ENCODE data around the gene HCFC1. TPM values are rescaled to one million over a fixed set of nuclear protein-coding genes. Genes with fewer than 3 reads are reported as not detected.

The HCFC1 gene
- total RNA-seq, 1 donor from 2014 or later = 84.0 TPM

DNA sequence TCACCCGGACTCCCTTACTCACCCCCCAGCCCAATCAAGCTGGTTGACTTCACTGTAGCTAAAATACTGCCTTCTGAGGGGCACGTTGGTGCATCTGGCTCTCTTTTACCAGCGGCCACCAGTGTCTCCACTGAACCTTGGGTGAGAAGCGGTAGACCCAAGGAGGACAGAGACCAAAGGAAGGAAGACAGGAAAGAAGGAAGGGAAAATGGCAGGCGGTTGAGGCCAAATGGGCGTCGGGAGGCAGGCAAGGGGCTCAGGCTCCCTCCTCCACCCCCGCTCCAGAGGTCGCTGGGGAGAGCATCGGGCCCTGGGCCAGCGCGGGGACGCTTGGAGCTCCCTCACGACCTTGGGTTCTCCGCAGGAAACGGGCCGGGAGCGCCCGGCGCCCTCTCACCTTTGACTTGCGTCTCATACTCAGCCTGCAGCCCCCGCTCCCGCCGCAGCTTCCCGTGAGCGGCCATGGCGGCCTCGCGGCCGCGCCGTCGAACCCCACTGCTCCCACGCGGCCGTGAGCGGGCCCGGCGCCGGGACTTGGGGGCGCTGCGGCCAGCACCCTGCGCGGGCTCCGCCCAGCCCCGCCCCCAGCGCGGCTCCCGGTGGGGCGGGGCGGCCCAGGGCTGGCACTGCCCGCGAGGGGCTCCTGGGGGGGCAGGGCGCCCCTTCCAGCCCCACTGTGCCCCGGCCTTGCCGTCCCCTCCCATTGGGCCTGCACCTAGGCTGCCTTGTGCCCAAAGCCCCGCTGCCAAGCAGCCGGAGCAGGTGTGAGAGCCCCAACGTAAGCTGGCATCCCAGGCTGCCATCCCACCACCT lies 45.7 kb downstream of the HCFC1 start, which contains the start of gene ARHGAP4:
TSS of gene ARHGAP4 (minus strand) at position 526 of the 813 bp plus-strand sequence. CDS start at position 464, 62 bp downstream.
- TF ChIP-seq, protein P1, sequence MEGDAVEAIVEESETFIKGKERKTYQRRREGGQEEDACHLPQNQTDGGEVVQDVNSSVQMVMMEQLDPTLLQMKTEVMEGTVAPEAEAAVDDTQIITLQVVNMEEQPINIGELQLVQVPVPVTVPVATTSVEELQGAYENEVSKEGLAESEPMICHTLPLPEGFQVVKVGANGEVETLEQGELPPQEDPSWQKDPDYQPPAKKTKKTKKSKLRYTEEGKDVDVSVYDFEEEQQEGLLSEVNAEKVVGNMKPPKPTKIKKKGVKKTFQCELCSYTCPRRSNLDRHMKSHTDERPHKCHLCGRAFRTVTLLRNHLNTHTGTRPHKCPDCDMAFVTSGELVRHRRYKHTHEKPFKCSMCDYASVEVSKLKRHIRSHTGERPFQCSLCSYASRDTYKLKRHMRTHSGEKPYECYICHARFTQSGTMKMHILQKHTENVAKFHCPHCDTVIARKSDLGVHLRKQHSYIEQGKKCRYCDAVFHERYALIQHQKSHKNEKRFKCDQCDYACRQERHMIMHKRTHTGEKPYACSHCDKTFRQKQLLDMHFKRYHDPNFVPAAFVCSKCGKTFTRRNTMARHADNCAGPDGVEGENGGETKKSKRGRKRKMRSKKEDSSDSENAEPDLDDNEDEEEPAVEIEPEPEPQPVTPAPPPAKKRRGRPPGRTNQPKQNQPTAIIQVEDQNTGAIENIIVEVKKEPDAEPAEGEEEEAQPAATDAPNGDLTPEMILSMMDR (IDR thresholded peaks at IDR 0.05; ENCODE audit: partially characterized antibody, unreplicated experiment) = no peak
- H3K4me3 Mint-ChIP-seq (ENCODE audit: unreplicated experiment) = peak within 1 kb of the TSS; percentile 82
- H3K36me3 Mint-ChIP-seq (ENCODE audit: unreplicated experiment) = no peaks in the 10 kb centered on the region
- peaks cover 3% of the 10 kb centered on the region for H3K9me3 Mint-ChIP-seq (ENCODE audit: unreplicated experiment)
- H3K4me1 Mint-ChIP-seq (ENCODE audit: low read depth, unreplicated experiment) = peaks cover 7% of the 10 kb centered on the region
- H3K27me3 Mint-ChIP-seq (ENCODE audit: unreplicated experiment) = peaks cover 6% of the 10 kb centered on the region
- H3K27ac Mint-ChIP-seq (ENCODE audit: unreplicated experiment) = peak within 1 kb of the TSS; percentile 90
- no peak for DNase-seq

DNA sequence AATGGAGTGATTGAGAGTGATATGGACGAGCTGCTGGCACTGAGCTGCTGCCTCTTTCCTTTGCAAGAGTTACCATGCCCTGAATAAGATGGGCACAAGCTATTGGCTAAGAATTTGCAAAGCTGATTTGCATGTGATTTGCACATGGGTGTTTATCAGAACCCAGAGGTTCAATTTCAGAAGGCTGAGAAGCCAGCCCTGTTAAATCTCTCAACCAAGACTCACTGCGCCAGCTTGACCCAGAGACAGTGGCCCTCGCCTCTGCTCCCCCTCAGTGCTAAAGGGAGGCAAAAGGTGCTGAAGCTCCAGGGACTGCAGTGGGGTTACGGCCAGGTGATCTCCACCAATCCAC lies 46.3 kb downstream of the HCFC1 start:
- Mint-ChIP-seq H3K4me3 (ENCODE audit: unreplicated experiment) (no peak overlapping the region), H3K9me3 (ENCODE audit: unreplicated experiment) (peaks cover 3% of the 10 kb centered on the region), H3K4me1 (ENCODE audit: low read depth, unreplicated experiment) (peaks cover 8% of the 10 kb centered on the region), H3K36me3 (ENCODE audit: unreplicated experiment) (no peaks in the 10 kb centered on the region), H3K27ac (ENCODE audit: unreplicated experiment) (no peak overlapping the region), H3K27me3 (ENCODE audit: unreplicated experiment) (peaks cover 6% of the 10 kb centered on the region)
- no peak for DNase-seq
- TF ChIP-seq, protein P1 (IDR thresholded peaks at IDR 0.05; ENCODE audit: partially characterized antibody, unreplicated experiment) = no peak

DNA sequence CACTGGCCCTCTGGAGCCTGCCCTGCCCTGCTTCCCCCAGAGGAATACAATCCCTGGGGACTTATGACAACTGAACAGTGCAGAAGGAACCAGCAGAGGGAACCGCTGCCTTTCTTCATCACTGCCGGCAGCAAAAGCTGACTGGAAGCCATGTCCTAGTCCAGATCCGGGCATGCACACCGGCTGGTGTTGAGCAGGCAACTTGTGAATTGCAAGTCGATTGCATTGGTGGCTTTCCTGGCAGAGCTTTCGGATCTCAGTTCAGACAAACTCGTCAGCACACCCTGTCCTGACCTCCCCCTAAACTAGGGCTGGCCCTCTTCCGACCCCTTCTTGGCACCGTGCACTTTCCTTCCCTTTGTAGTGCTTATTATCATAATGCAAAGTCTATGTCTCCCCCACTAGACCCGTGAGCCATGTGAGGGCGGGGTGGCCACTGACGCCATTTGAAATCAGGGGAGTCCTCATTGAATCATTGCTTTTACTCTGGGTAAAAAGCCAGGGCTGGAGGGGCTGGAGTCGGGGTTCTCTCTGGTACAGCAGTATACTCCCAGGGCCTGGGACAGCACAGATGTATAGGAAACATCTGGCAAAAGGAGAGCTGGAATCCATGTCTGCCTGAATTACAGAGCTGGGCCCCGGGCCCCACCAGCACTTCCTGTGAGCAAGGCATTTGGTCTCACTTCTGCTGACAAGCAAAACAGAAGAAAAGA lies 47.3 kb downstream of the HCFC1 start:
- Mint-ChIP-seq H3K4me1 (ENCODE audit: low read depth, unreplicated experiment) (peaks cover 8% of the 10 kb centered on the region), H3K27me3 (ENCODE audit: unreplicated experiment) (peaks cover 6% of the 10 kb centered on the region), H3K9me3 (ENCODE audit: unreplicated experiment) (peaks cover 6% of the 10 kb centered on the region), H3K36me3 (ENCODE audit: unreplicated experiment) (no peaks in the 10 kb centered on the region), H3K4me3 (ENCODE audit: unreplicated experiment) (peak overlapping the region; percentile 20), H3K27ac (ENCODE audit: unreplicated experiment) (no peak overlapping the region)
- TF ChIP-seq, protein P1 (IDR thresholded peaks at IDR 0.05; ENCODE audit: partially characterized antibody, unreplicated experiment) = no peak
- no peak for DNase-seq

DNA sequence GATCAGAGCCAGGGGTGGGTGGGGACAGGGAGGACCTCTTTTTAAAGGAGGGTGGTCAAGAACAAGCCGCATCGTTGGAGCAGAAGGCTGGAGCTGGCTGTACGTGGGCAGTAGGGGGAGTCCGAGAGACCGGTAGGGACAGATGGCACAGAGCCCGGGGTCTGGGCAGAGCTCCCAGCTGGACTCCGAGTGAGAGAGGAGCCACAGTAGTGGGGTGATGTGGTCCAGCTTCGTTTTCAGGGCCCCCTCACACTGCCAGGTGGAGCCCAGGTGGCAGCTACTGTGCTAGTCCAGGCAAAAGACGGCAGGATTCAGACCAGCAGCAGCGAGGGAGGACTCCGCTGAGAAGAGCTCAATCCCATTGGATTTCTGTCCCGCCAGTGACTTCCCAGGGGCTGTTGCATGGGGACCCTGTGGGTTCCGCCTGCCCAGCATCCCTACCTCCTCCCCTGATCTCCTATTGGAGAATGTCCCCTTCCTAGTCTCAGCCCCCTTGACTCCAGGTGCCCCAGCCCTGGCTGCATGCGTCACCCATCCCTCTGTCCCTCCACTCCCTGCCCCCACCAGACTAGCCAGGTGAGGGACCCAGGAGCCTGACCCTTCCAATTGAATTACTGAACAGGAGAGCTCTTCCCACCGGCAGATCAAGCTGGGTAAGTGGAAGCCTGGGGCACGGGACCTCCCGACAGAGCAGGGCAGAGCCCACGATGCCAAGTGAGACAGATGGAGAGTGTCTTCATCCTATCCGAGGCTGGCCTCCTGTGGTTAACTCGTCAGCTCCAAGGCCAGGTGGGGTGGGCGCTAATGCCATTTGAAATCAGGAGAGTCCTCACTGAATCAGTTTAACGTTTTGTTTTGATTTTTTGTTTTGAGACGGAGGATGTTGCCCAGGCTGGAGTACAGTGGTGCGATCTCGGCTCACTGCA lies 48.4 kb downstream of the HCFC1 start:
- peaks cover 6% of the 10 kb centered on the region for H3K27me3 Mint-ChIP-seq (ENCODE audit: unreplicated experiment)
- H3K4me1 Mint-ChIP-seq (ENCODE audit: low read depth, unreplicated experiment) = peaks cover 5% of the 10 kb centered on the region
- no peaks in the 10 kb centered on the region for H3K36me3 Mint-ChIP-seq (ENCODE audit: unreplicated experiment)
- peak overlapping the region; percentile 85 for H3K27ac Mint-ChIP-seq (ENCODE audit: unreplicated experiment)
- peak; percentile 58 for DNase-seq
- TF ChIP-seq, protein P1 (IDR thresholded peaks at IDR 0.05; ENCODE audit: partially characterized antibody, unreplicated experiment) = no peak
- H3K9me3 Mint-ChIP-seq (ENCODE audit: unreplicated experiment) = peaks cover 6% of the 10 kb centered on the region
- no peak overlapping the region for H3K4me3 Mint-ChIP-seq (ENCODE audit: unreplicated experiment)

All from glutamatergic neuron (in vitro differentiated cells).